Large intestine (tissue), 12 donors: ENCODE measurements around the gene CXCL5. TPM values are rescaled to one million over a fixed set of nuclear protein-coding genes. Genes with fewer than 3 reads are reported as not detected.

ENCODE experiments used
- DNase-seq, 2 donors: peaks; one replicate each; pipeline versions ENCODE4 v3.0.0 to v3.0.0-alpha.2; 2013
- H3K27ac ChIP-seq: one replicate; pipeline ENCODE4 v1.5.1; 2013; ENCODE audit warnings: low read length
- H3K27me3 ChIP-seq: 2 replicates; pipeline ENCODE4 v1.6.1; 2013; ENCODE audit warnings: low read length; ENCODE audit not compliant: control insufficient read depth, insufficient read depth
- H3K36me3 ChIP-seq: 2 replicates; pipeline ENCODE4 v1.6.1; 2013; ENCODE audit warnings: low read length; ENCODE audit not compliant: control insufficient read depth, insufficient read depth
- H3K4me1 ChIP-seq: one replicate; pipeline ENCODE4 v1.6.1; 2013; ENCODE audit warnings: low read length; ENCODE audit not compliant: control insufficient read depth, insufficient read depth
- H3K4me3 ChIP-seq: one replicate; pipeline ENCODE4 v1.5.1; 2013; ENCODE audit warnings: low read length
- H3K9me3 ChIP-seq: one replicate; pipeline ENCODE4 v1.6.1; 2013; ENCODE audit warnings: mild to moderate bottlenecking, low read depth, low read length, moderate library complexity; ENCODE audit not compliant: control insufficient read depth
- WGBS: methylation state at CpG from one replicate; pipeline ENCODE4 v1.1.5; 2013; ENCODE audit warnings: low lambda C conversion rate; ENCODE audit not compliant: insufficient coverage; 5-methylcytosine and 5-hydroxymethylcytosine counted together
- long read RNA-seq, 11 donors: transcript quantifications; one replicate each; lab custom pipeline, GENCODE V29; 2026
- polyA plus RNA-seq: library from polyadenylated mRNA; unstranded; fragments of 120-200 nt; gene quantifications from one replicate; pipeline ENCODE4 v1.2.1, GENCODE V29; 2013

The CXCL5 gene
- polyA plus RNA-seq: 0.30 TPM
- long read RNA-seq, donor 1: 0 reads
- long read RNA-seq, donor 2: 0 reads
- long read RNA-seq, donor 3: 0 reads
- long read RNA-seq, donor 4: 0 reads
- long read RNA-seq, donor 5, partial matches to known transcripts: 0 of 2 reads
- long read RNA-seq, donor 5, other reads (novel, unspliced or antisense): 0 of 2 reads
- long read RNA-seq, donor 6, partial matches to known transcripts: 0 of 1 reads
- long read RNA-seq, donor 6, other reads (novel, unspliced or antisense): 0 of 1 reads
- long read RNA-seq, donor 7, partial matches to known transcripts: 0 of 1 reads
- long read RNA-seq, donor 7, other reads (novel, unspliced or antisense): 0 of 1 reads
- long read RNA-seq, donor 8: 0 reads
- long read RNA-seq, donor 9: 0 reads
- long read RNA-seq, donor 10: 0 reads
- long read RNA-seq, donor 11, partial matches to known transcripts: 0 of 1 reads
- long read RNA-seq, donor 11, other reads (novel, unspliced or antisense): 0 of 1 reads

GRCh38 chr4:73998040-73999011 is at the start of gene CXCL5:
Gene CXCL5, minus strand, starts transcription at chr4:73998677. Its CDS starts 96 bp downstream, at chr4:73998581.
- no peaks in the 10 kb centered on the region for H3K4me1 ChIP-seq
- H3K4me3 ChIP-seq: peak within 1 kb of the TSS; percentile 34
- H3K27ac ChIP-seq: no peak within 1 kb of the TSS
- peak; percentile 16 to 62 for DNase-seq
- H3K36me3 ChIP-seq: no peaks in the 10 kb centered on the region
- no CpG with 5 or more reads among the region's 46 CpGs for WGBS
- H3K9me3 ChIP-seq: peaks cover 4% of the 10 kb centered on the region
- H3K27me3 ChIP-seq: peaks cover 5% of the 10 kb centered on the region

- H3K36me3 ChIP-seq: no peaks in the 10 kb centered on the region
- H3K9me3 ChIP-seq: peaks cover 5% of the 10 kb centered on the region
- H3K27ac ChIP-seq: no peak overlapping the region
- no peak for DNase-seq
- H3K27me3 ChIP-seq: no peaks in the 10 kb centered on the region
- H3K4me3 ChIP-seq: no peak overlapping the region
- H3K4me1 ChIP-seq: no peaks in the 10 kb centered on the region
- 80% methylated on average over 1 of the region's 1 CpG for WGBS
Observed at GRCh38 chr4:74047152-74047551, 48.7 kb upstream of the CXCL5 start.

GRCh38 chr4:74045772-74046171 is 47.3 kb upstream of the CXCL5 start:
- no peaks in the 10 kb centered on the region for H3K36me3 ChIP-seq
- H3K27me3 ChIP-seq: no peaks in the 10 kb centered on the region
- DNase-seq: no peak
- H3K9me3 ChIP-seq: peaks cover 5% of the 10 kb centered on the region
- no peak overlapping the region for H3K4me3 ChIP-seq
- no peak overlapping the region for H3K27ac ChIP-seq
- no peaks in the 10 kb centered on the region for H3K4me1 ChIP-seq
- WGBS: 100% methylated on average over 2 of the region's 2 CpGs

GRCh38 chr4:74045247-74045646 is 46.8 kb upstream of the CXCL5 start:
- no peaks in the 10 kb centered on the region for H3K27me3 ChIP-seq
- H3K4me3 ChIP-seq: no peak overlapping the region
- H3K9me3 ChIP-seq: peaks cover 5% of the 10 kb centered on the region
- no peak overlapping the region for H3K27ac ChIP-seq
- 39% methylated on average over 3 of the region's 3 CpGs for WGBS
- no peaks in the 10 kb centered on the region for H3K36me3 ChIP-seq
- no peak for DNase-seq
- H3K4me1 ChIP-seq: no peaks in the 10 kb centered on the region

GRCh38 chr4:74044677-74045076 is 46.2 kb upstream of the CXCL5 start:
- WGBS: 100% methylated on average over 3 of the region's 3 CpGs
- H3K36me3 ChIP-seq: no peaks in the 10 kb centered on the region
- no peak overlapping the region for H3K27ac ChIP-seq
- DNase-seq: no peak
- no peaks in the 10 kb centered on the region for H3K4me1 ChIP-seq
- H3K27me3 ChIP-seq: no peaks in the 10 kb centered on the region
- H3K4me3 ChIP-seq: no peak overlapping the region
- H3K9me3 ChIP-seq: peaks cover 5% of the 10 kb centered on the region

GRCh38 chr4:74042681-74043080 is 44.2 kb upstream of the CXCL5 start:
- Histone ChIP-seq H3K27ac (no peak overlapping the region), H3K4me1 (no peaks in the 10 kb centered on the region), H3K9me3 (peaks cover 5% of the 10 kb centered on the region), H3K4me3 (no peak overlapping the region), H3K36me3 (no peaks in the 10 kb centered on the region), H3K27me3 (no peaks in the 10 kb centered on the region)
- DNase-seq: peak; percentile 35 to 58
- no CpG with 5 or more reads among the region's 2 CpGs for WGBS

GRCh38 chr4:74041418-74041817 is 42.9 kb upstream of the CXCL5 start:
- Histone ChIP-seq H3K36me3 (no peaks in the 10 kb centered on the region), H3K9me3 (peaks cover 3% of the 10 kb centered on the region), H3K27me3 (no peaks in the 10 kb centered on the region), H3K4me1 (peaks cover 3% of the 10 kb centered on the region), H3K27ac (no peak overlapping the region), H3K4me3 (no peak overlapping the region)
- no peak for DNase-seq
- 86% methylated on average over 1 of the region's 1 CpG for WGBS

GRCh38 chr4:74039315-74039763 is 40.9 kb upstream of the CXCL5 start:
- H3K27me3 ChIP-seq: no peaks in the 10 kb centered on the region
- no peaks in the 10 kb centered on the region for H3K36me3 ChIP-seq
- H3K4me3 ChIP-seq: peak overlapping the region; percentile 87
- peaks cover 3% of the 10 kb centered on the region for H3K4me1 ChIP-seq
- WGBS: no CpG with 5 or more reads among the region's 4 CpGs
- peak overlapping the region; percentile 71 for H3K27ac ChIP-seq
- H3K9me3 ChIP-seq: no peaks in the 10 kb centered on the region
- DNase-seq: peak in 1 of 2 donors; percentile 30

GRCh38 chr4:74038425-74039314 is 40.2 kb upstream of the CXCL5 start, which contains the start of gene CXCL3:
Gene CXCL3, minus strand, starts transcription at chr4:74038689. Its CDS starts 78 bp downstream, at chr4:74038611.
- Histone ChIP-seq H3K4me1 (peaks cover 3% of the 10 kb centered on the region), H3K9me3 (no peaks in the 10 kb centered on the region), H3K27me3 (no peaks in the 10 kb centered on the region), H3K4me3 (peak within 1 kb of the TSS; percentile 87), H3K27ac (peak within 1 kb of the TSS; percentile 71), H3K36me3 (no peaks in the 10 kb centered on the region)
- peak; percentile 64 to 87 for DNase-seq
- 0% methylated on average over 3 of the region's 64 CpGs for WGBS
